GM21717 (cell line): ENCODE measurements around the gene ANO2.
"Not testable (repeated sequence)": the region's sequence is repeated elsewhere in the genome, so short reads cannot be mapped to it uniquely, and the experiment has no call there.

Experiments used
- ATAC-seq: cut with Tn5 transposase; IDR thresholded peaks from one replicate; pipeline ENCODE4 v1.9.1; 2021; ENCODE audit warnings: mild to moderate bottlenecking, moderate library complexity; ENCODE audit not compliant: unreplicated experiment

Gene ANO2

DNA sequence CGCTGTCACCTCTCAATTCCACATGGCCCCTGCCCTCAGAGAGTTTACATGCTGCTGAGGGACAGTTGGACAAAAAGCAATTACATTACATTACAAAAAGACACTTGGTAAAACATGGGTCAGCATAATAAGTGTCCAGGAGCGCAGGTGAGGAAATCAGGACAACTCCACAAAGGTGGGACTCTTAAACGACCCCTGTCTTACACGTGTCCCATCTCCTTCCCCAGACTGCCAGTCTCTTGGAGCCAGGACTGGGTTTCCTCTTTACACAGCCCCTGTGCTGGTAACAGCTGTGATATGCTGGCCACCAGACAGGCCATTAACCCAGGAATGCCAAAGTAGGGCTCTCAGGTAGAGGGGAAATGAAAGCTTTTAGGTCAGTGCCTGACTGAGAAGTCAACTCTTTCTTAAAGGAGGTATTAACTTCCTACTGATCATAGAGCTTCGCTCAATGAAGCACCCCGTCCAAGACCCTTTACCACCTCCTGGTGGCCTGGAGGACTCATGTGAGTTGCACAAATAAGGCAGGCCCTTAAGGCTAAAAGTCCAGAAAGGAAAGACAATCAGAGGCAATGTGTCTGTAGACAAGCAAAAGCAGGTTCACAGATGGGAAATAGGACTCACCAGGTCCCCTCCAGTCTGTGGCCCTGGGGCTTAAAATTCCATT, 55.5 kb downstream of the ANO2 start:
- ATAC-seq = no peak

DNA sequence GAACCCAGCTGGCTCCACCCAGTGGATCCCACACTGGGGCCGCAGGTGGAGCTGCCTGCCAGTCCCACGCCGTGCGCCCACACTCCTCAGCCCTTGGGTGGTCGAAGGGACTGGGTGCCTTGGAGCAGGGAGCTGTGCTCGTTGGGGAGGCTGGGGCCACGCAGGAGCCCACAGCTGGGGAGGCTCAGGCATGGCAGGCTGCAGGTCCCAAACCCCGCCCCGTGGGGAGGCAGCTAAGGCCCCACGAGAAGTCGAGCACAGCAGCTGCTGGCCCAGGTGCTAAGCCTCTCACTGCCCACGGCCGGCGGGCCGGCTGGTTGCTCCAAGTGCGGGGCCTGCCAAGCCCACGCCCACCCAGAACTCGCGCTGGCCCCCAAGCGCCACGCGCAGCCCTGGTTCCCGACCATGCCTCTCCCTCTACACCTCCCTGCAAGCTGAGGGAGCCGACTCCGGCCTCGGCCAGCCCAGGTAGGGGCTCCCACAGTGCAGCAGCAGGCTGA, 56.2 kb downstream of the ANO2 start:
- no peak for ATAC-seq

DNA sequence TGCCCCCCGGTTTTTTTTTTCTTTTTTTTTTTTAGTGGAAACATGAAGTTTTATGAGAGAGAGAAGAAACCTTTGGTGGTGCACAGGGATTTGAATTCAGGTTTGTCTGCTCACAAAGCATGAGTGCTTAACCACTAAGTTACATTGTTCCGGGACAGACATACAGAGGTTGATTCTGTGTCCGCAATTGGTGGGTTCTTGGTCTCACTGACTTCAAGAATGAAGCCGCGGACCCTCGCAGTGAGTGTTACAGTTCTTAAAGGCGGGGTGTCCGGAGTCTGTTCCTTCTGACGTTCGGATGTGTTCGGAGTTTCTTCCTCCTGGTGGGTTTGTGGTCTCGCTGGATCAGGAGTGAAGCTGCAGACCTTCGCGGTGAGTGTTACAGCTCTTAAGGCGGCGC, 57.2 kb downstream of the ANO2 start:
- ATAC-seq = not testable (repeated sequence)

DNA sequence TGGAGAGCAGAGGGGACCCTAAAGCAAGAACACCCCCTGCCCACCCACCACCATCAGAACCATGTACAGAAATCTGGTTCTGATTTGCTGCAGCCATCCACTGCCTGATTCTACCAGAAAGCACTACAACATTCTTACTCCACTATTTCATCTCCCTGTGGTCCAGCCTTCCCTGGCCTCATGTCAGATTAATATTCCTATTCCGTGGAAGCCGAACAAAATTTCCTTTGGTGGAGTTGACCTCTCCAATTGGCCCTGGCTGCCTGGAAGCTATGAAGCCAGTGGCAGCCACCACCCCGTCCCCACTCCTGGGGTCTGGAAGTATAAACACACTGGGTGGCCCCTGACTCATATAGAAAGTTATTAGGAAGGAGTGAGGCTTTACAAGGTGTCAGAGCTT, 60.2 kb downstream of the ANO2 start:
- no peak for ATAC-seq

DNA sequence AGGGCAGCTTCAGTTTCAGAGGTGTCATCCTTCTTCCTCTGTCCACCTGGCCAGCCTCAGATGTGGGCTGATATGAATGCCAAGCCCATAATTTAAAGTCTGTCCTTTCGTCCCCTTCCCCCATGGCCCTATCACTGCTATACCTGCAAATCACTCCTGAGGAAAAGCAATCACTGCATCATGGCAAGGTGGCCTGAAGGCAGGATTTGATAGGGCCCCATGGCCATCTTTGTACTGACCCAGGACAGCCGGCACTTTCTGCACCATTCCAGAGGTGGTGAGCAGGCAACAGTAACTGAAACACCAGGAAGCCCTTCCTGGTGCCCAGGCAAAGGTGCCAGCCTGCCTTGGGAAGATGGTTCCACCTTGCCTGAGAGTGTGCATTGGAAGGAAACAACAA, 60.8 kb downstream of the ANO2 start:
- ATAC-seq = no peak

DNA sequence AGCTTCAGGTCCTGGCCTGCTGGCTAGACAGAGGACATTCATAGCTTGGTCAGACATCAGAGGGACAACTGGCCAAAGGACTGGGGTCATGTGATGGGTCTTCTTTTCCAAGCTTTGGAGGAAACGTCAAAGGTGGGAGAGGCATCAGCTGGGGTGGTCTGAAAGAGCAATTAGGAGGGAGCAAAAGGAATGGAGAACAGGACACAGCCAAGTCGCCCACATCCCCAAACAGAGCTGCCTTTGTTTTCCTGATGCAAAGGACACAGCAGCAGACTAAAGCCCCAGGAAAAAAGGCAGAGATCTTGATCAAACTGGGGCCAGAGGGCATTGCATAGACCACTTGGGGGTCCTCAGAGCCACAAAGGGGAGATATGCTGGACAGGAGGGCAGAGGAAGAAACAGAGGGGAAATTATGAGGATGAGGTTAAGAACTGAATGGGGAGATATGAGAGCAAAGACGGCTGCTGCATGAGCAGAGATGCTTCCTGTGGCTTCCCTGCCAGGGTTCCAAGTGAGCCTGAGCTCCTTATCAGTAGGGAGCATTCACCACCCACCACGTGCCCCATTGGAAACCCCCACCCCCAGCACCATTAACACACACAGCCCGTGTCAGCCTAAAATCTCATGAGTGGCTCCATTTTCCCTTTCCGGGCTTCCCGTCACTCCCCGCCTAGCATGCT, 62.4 kb downstream of the ANO2 start:
- ATAC-seq = no peak

DNA sequence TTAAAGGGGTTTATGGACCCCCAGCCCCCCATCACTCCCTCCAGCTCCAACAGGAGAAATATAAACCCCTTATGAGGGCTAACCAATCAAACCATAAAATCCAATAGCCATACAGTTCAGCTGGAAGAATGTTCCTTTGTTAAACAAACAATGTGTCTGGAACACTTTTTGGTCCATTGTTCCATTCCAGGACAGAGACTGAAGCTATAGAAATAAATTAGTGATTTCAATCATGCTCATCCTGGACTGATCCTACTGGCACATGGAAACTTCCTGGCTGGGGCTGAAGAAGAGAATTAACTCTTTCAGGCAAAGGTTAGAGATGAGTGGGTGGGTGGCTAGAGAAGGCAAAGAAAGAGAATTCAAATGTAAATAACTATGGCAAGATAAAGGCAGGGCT, 63.4 kb downstream of the ANO2 start:
- no peak for ATAC-seq

DNA sequence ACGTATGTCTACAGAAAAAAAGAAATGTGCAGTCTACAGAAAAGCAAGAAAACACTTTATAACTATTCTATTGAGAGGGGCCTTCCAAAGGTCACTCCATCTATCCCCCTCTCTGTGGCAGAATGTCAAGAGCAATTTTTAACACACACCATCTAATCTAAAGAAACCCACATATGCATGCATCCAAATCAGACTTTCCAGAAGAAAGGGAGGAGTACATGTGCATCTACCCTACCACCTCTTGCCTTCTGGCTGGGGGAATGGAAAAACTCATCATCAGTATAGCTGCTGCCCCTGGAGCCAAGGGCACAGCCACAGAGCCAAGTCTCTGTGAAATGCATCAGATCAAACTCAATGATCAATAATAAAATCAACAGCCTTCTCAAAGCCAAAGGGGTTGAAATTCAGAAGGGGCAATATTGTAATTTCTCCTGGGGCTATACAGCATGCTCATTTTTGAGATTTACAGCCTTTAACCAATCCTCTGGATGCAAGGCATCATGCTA, 63.9 kb downstream of the ANO2 start:
- no peak for ATAC-seq

DNA sequence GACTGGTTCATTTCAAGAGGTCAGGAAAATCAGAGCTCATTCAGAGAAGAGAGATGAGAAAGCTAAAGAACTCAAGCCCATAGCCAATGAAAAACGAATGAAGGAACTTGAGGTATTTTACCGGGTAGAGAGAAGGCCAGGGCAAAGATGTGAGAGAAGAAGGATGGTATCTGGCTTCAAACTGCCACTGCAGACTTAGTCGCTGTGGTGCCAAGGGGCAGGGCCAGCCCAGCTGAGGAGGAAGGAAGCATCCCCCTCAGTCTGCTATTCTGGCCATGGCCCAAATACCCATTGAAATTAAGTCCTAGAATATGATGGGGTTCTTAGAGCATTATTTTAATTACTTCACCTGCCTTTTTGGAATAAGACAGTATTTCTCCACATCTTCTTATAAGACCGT, 69.2 kb downstream of the ANO2 start:
- ATAC-seq = no peak

DNA sequence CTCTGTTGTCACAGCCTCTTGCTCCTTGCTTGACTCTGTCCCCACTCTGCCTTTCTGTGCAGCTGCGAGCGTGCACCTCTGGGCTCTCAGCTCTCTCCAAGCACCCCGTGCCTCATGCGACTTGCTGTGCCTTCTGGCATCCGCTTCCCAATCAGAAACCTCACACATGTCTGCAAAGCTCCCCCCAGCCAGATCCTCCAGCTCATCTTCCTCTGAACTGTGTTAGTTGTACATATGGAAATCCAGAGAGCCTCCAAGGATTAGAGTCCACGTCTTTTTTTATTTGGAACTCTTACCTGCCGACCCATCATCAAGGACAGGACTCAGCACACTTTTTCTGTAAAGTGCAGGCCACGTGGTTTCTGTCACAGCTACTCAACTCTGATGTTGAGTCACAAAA, 70.5 kb downstream of the ANO2 start:
- ATAC-seq = no peak

DNA sequence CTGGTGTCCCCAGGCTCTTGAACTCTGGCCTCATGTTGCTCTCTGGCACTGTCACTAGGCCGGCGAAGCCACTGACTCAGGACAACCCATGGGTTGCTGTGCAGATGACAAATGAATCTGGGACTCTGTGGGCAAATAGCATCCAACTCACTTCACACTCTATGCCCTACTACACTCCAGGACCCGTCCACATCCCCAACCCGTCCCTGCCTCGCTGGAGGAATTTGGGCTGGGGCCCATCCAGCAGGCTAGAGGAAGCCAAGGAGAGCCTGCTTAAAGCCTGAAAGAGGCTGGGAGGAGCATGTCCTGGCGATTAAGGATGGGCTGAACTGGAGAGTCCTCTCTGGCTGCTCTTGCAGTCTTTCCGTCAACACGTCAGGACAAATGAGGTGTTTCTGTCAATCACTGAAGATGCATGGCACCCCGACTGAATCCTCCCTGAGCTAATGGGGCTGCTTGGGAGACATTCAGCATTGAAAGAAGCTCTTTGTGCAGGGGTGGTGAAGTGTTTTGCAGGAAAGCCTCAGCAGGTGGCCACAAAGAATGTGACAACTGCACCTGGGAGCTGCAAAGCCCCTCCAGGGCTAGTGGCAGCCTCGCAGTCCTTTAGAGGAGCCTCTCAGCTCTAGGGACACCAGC, 71.7 kb downstream of the ANO2 start:
- ATAC-seq = no peak

DNA sequence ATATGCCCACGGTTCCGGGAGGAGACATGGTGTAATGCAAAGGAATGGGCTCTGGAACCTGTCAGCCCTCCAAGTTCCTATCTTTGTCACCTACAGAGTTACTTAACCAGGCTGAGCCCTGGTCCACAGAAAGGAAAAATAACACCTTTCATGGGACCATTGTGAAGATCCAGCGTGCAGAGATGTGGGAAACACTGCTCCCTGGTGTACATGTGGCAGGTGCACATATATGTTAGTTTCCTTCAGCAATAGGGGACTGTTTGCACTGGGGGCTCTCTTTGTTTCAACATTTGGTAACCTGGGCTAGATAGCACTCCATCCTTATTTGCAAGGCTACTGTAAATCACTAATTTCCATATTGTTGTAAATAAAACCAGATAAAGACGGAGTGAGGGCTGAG, 72.3 kb downstream of the ANO2 start:
- no peak for ATAC-seq

DNA sequence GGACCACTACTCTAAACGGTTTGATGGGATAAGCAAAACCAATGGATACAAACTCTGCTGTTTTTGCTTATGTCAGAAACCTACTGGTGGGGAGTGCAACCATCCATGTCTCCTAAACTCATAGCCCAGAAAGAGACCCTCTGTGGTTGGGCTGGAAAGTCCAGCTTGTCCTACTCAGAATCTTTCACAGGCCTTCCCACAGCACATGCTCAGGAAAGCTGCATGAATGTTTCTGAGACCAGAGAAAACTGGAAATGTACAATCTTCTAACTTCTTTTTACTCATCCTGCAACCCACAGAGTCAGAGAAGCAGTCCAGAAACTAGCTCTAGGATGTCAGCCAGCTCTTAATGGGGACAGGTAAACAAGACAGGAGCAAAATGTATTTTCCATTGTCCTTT, 73.3 kb downstream of the ANO2 start:
- ATAC-seq = no peak

DNA sequence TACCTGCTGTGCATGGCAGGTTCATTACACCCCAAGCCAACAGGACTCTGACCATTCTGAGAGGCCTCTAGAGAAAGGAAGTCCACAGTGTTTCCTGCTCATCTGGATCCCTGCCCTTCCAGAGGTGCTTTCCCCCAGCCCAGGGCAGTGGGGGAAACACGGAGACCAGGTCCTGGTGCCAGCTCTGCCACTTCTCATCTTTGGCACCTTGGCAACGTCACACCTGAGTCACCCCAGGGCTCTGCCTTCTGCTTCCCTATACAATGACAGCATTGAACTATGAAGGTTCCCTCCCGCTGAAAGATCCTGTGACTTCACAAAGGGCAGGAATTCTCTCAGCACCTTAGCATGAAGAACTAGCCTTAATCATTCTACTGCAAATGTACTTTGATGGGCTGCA, 74.9 kb downstream of the ANO2 start:
- no peak for ATAC-seq

DNA sequence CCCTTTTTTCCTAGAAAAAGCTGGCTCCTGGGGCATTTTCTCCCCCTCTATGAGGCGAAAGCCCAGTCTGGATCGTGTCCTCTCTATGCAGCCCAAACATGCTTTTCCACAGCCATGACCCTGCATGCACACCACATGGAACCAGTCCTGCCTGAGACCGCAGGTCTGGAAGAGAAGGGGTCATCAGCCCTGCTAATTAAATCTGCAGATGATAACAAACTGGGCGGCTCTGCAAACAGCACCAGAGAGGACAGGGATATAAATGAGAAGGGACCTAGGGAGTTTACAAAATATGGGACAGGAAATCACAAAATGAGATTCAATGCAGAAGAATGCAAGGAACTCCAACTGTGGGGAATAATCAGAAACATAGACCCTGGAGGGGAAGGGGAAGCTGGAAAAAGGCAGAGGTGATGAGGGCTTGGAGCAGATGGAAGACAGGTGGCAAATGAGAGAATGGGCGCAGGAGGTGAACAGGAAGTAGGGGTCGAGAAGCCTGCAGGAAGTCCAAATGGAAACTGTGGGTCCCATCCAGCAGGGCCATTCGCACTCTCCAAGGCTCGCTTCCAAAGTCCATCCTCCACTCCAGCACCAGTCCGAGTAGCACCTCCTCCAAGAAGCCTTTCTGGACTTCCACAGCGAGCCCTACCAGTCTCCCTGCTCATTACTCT, 76.3 kb downstream of the ANO2 start:
- no peak for ATAC-seq

DNA sequence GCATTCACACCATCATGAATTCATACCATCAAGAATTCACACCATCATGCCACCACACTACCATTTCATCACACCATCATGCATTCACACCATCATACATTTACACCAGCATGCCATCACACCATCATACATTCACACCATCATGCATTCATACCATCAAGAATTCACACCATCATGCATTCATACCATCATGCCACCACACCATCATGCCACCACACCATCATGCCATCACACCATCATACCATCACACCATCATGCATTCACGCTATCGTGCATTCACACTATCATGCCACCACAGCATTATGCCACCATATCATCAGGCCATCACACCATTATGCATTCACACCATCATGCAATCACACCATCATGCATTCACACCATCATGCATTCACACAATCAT, 79.7 kb downstream of the ANO2 start:
- no peak for ATAC-seq

DNA sequence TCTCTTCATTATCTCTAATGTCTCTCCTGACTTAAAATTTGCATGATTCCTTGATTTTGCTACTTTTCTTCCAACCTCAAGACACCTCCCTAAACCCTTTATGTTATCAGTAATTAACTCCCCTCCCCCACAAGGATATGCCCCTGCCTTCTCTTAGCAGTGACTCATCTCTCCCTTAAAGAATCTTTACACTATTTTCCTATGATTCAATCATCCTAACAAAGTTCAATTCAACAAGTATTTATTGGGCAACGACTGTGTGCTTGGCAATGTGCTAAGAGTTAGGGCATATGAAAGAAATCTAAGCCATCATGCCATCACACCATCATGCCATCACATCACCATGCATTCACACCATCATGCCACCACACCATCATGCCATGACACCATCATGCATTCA, 80.1 kb downstream of the ANO2 start:
- no peak for ATAC-seq

DNA sequence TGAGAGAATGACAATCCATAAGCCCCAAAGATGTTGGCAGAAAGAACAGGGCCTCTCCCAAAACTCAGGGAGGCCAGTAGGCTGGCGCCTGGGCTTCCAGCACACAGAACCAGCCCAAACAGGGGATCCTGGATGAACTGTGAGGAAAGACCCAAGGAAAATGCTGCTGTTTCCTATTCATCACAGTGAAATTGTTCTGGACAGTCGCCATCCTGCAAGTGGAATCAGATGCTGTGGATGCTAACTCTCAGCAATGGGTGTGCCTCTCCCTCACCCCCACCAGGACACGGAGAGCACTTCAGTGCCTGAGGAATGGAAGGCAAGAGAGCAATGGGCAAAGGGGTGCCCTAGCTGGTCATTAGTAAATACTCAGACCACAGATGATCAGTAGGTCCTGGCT, 80.8 kb downstream of the ANO2 start:
- ATAC-seq = no peak

DNA sequence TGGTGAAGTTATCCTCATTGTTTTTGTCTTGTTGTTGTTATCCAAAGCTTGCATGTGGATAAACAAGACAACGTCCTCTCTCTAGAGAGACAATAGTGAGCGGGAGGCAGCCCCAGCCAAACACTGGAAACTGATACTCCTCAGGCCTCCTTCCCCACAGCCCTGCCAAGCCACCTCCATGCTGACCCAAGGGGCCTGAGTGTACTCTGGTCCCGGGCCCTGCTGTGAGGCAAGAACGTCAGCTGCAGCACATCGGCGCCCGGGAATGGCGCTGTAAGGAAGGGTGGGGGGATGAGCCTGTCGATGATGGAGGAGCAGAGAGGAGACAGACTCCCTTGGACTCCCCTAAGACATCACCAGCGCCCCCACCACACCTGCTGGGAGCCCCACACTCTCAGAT, 83.6 kb downstream of the ANO2 start:
- no peak for ATAC-seq

DNA sequence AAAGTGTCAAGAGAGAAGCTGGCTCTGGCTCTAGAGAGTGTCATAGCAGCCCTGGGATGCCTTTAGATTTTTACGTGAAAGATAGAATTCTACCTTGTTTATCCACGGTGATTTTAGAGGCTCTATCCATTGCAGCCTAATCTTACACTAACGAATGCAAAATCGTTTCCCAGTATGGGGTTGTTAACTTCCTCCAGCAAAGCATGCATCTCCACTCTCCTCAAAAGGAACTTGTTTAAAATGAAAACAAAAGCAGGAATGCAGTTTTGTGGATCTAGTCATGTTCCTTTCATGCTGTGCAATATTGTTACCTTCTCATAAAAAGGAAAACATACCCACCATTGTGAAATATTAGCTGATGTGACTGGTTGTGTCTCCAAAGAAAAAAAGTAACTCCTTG, 88.4 kb downstream of the ANO2 start:
- ATAC-seq = no peak

DNA sequence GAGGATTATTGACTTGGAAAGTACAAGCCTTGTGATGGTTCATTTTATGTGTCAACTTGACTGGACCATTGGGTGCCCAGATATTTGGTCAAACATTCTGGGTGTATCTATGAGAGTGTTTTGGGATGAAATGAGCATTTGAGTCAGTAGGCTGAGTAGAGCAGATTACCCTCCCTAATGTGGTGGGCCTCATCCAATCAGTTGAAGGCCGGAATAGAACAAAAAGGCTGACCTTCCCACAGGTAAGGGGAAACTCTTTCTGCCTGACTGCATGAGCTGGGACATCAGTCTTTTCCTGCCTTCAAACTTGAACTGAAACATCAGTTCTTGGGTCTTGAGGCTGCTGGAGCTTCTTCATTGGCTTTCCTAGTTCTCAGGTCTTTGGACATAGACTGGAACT, 98.1 kb downstream of the ANO2 start:
- ATAC-seq = no peak

DNA sequence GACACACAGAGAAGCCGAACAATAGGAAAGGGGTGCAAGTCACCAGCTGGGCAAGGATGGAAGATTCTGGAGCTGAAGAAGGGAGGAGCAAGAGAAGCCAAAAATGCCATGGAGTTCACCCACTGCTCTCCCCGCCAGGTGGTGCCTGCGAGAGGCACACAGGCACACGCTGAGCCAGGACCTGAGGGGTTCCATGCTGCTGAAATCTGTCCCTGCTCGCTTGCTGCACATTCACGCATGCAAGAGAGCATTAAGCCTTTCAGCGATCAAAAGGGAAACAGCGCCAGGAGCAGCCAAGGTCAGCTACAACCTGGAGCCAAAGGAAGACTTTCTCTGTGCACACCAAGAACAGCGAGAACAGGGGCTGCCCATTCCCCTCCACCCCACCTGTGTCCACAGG, 104.1 kb downstream of the ANO2 start:
- no peak for ATAC-seq
